ENCODE measurements around the gene PPFIA2. TPM values are rescaled to one million over a fixed set of nuclear protein-coding genes. Genes with fewer than 3 reads are reported as not detected.

The PPFIA2 gene
- total RNA-seq, 1 donor from 2014 or later = 0.26 TPM

DNA sequence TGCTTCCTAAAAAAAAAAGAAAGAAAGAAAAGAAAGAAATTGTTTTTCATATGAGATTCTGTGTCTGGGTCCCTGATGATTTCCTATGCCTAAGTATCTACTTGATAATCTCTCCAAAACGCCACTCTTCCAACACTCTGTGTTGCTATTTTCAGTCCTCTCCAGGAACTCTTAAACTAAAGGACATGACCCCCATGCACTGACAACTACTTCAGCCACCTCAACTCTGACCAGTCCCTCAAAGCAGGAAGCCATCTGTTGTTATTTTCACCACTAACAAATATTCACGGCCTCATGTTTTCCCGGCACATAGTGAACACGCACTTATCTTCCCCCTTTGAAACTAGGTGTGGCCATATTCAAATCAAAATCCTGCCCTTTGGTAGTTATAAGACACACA, 259.3 kb downstream of the PPFIA2 start:
- FAIRE-seq = no peak
- Histone ChIP-seq H3K36me3 (ENCODE audit: control insufficient read depth, insufficient read depth, low read length) (no peaks in the 10 kb centered on the region), H3K27me3 (ENCODE audit: control insufficient read depth, insufficient read depth, low read length) (no peaks in the 10 kb centered on the region), H3K4me3 (ENCODE audit: low read depth, low read length) (no peak overlapping the region)
- DNase-seq (ENCODE audit: low read depth) = no peak
- TF ChIP-seq, protein P1, sequence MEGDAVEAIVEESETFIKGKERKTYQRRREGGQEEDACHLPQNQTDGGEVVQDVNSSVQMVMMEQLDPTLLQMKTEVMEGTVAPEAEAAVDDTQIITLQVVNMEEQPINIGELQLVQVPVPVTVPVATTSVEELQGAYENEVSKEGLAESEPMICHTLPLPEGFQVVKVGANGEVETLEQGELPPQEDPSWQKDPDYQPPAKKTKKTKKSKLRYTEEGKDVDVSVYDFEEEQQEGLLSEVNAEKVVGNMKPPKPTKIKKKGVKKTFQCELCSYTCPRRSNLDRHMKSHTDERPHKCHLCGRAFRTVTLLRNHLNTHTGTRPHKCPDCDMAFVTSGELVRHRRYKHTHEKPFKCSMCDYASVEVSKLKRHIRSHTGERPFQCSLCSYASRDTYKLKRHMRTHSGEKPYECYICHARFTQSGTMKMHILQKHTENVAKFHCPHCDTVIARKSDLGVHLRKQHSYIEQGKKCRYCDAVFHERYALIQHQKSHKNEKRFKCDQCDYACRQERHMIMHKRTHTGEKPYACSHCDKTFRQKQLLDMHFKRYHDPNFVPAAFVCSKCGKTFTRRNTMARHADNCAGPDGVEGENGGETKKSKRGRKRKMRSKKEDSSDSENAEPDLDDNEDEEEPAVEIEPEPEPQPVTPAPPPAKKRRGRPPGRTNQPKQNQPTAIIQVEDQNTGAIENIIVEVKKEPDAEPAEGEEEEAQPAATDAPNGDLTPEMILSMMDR (IDR thresholded peaks at IDR 0.05; ENCODE audit: insufficient read depth, low read length, severe bottlenecking) = no peak

DNA sequence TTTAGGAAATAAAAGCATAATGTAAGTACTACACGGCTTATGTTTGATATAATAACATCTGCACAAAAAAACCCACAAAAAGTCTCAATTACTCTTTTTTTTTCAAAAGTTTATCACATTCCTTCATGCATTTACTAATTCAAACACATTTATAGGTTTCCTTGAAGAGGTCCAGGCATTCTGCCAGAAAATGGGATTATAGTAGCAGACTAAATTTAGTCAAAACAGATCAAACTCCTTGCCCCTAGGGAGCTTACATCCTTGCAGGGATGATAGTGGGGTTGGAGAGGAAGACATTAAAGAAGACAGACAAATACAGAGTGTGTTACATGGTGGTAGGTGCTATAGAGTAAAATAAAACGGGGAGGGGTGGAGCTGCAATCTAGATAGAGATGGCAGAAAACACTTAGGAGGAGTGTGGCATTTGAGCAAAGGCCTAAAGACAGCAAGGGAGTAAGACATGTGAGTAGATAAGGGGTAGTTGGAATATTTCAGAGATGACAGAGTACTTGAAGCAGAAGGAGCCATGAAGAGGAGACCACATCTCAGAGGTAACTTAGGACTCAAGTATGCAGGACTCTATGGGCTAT, 266.9 kb downstream of the PPFIA2 start:
- TF ChIP-seq, protein P1 (IDR thresholded peaks at IDR 0.05; ENCODE audit: insufficient read depth, low read length, severe bottlenecking) = no peak
- FAIRE-seq = no peak

DNA sequence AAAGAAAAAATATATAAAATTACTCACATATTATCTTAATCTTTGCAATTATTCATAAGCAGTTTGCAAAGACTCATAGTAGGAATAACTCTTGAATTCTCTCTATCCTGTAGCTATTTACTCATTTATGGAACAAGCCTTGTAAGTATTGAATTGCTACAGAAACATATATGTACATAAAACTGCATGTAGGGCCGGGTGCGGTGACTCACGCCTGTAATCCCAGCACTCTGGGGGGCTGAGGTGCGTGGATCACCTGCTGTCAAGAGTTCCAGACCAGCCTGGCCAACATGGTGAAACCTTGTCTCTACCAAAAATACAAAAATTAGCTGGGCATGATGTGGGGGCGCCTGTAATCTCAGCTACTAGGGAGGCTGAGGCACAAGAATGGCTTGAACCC, 286.2 kb downstream of the PPFIA2 start:
- TF ChIP-seq, protein P1 (IDR thresholded peaks at IDR 0.05; ENCODE audit: insufficient read depth, low read length, severe bottlenecking) = no peak
- H3K36me3 ChIP-seq (ENCODE audit: control insufficient read depth, insufficient read depth, low read length) = no peaks in the 10 kb centered on the region
- no peaks in the 10 kb centered on the region for H3K27me3 ChIP-seq (ENCODE audit: control insufficient read depth, insufficient read depth, low read length)
- no peak overlapping the region for H3K4me3 ChIP-seq (ENCODE audit: low read depth, low read length)
- FAIRE-seq (no peak), DNase-seq (ENCODE audit: low read depth) (no peak)

More for the DNA sequence above, 266.9 kb downstream of the PPFIA2 start:
- Histone ChIP-seq H3K4me3 (ENCODE audit: low read depth, low read length) (no peak overlapping the region), H3K36me3 (ENCODE audit: control insufficient read depth, insufficient read depth, low read length) (no peaks in the 10 kb centered on the region), H3K27me3 (ENCODE audit: control insufficient read depth, insufficient read depth, low read length) (no peaks in the 10 kb centered on the region)
- DNase-seq (ENCODE audit: low read depth) = no peak

- Histone ChIP-seq H3K4me3 (ENCODE audit: low read depth, low read length) (no peak overlapping the region), H3K36me3 (ENCODE audit: control insufficient read depth, insufficient read depth, low read length) (no peaks in the 10 kb centered on the region), H3K27me3 (ENCODE audit: control insufficient read depth, insufficient read depth, low read length) (no peaks in the 10 kb centered on the region)
- FAIRE-seq (no peak), DNase-seq (ENCODE audit: low read depth) (no peak)
- TF ChIP-seq, protein P1 (IDR thresholded peaks at IDR 0.05; ENCODE audit: insufficient read depth, low read length, severe bottlenecking) = no peak
These were observed 288.2 kb downstream of the PPFIA2 start for GRCh38 chr12:81470923-81471322.

- H3K36me3 ChIP-seq (ENCODE audit: control insufficient read depth, insufficient read depth, low read length) = no peaks in the 10 kb centered on the region
- TF ChIP-seq, protein P1 (IDR thresholded peaks at IDR 0.05; ENCODE audit: insufficient read depth, low read length, severe bottlenecking) = no peak
- DNase-seq (ENCODE audit: low read depth) (peak; percentile 13), FAIRE-seq (no peak)
- no peaks in the 10 kb centered on the region for H3K27me3 ChIP-seq (ENCODE audit: control insufficient read depth, insufficient read depth, low read length)
- no peak overlapping the region for H3K4me3 ChIP-seq (ENCODE audit: low read depth, low read length)
These were observed 290.9 kb downstream of the PPFIA2 start for GRCh38 chr12:81468206-81468605.

- H3K27me3 ChIP-seq (ENCODE audit: control insufficient read depth, insufficient read depth, low read length) = no peaks in the 10 kb centered on the region
- TF ChIP-seq, protein P1 (IDR thresholded peaks at IDR 0.05; ENCODE audit: insufficient read depth, low read length, severe bottlenecking) = no peak
- no peak for FAIRE-seq
- no peak for DNase-seq (ENCODE audit: low read depth)
- H3K4me3 ChIP-seq (ENCODE audit: low read depth, low read length) = no peak overlapping the region
- H3K36me3 ChIP-seq (ENCODE audit: control insufficient read depth, insufficient read depth, low read length) = no peaks in the 10 kb centered on the region
These were observed 293.3 kb downstream of the PPFIA2 start for GRCh38 chr12:81465876-81466275.
